Prostate gland (tissue), 2 donors: Measurements from ENCODE around the gene TGM2. TPM values are rescaled to one million over a fixed set of nuclear protein-coding genes. Genes with fewer than 3 reads are reported as not detected.

ENCODE experiments used
- DNase-seq: peaks from one replicate; pipeline ENCODE4 v3.0.0-alpha.2; 2019; ENCODE audit warnings: low spot score
- H3K27ac ChIP-seq, 2 donors: fragments of 200-600 bp; sonication (generic); 2 replicates each; pipeline ENCODE4 v1.5.1; 2017 to 2019
- H3K27me3 ChIP-seq: fragments of 200-600 bp; sonication (generic); replicated peaks from 2 replicates; pipeline ENCODE4 v1.5.1; 2019; ENCODE audit not compliant: insufficient read depth
- H3K36me3 ChIP-seq, 2 donors: fragments of 200-600 bp; sonication (generic); 1 replicate in 1 of 2; 2 replicates in 1 of 2; pipeline versions ENCODE4 v1.5.1 to v1.8.1; 2017 to 2019
- H3K4me1 ChIP-seq: fragments of 200-600 bp; sonication (generic); replicated peaks from 2 replicates; pipeline ENCODE4 v1.5.1; 2019
- H3K4me3 ChIP-seq, 2 donors: fragments of 200-600 bp; sonication (generic); 2 replicates each; pipeline ENCODE4 v1.5.1; 2017 to 2019
- H3K9me3 ChIP-seq: fragments of 200-600 bp; sonication (generic); 2 replicates; pipeline ENCODE4 v1.5.1; 2017
- CTCF ChIP-seq, 4 experiments: fragments of 200-600 bp in 2 of 4; fragments of 450-650 bp in 2 of 4; sonication (generic) in 2 of 4; IDR thresholded peaks; 1 replicate in 3 of 4; 2 replicates in 1 of 4; pipeline ENCODE4 v1.5.1; 2016 to 2019; ENCODE audit warnings: antibody characterized with exemption in 4 of 4, mild to moderate bottlenecking in 2 of 4, moderate library complexity in 2 of 4
- POLR2A ChIP-seq: fragments of 450-650 bp; IDR thresholded peaks from one replicate; pipeline ENCODE4 v1.6.1; 2016; ENCODE audit warnings: antibody characterized with exemption, mild to moderate bottlenecking
- POLR2AphosphoS5 ChIP-seq: sonication (generic); formaldehyde crosslinking; IDR thresholded peaks from one replicate; pipeline ENCODE4 v1.6.1; 2017; ENCODE audit warnings: antibody characterized with exemption
- WGBS: methylation state at CpG from one replicate; pipeline ENCODE4 v1.1.5; 2018; 5-methylcytosine and 5-hydroxymethylcytosine counted together
- intact Hi-C: fragments of 100-400 bp; cut with DNase I; formaldehyde crosslinking; loops from one replicate; pipeline ENCODE4 v1.14.2; 2022
- total RNA-seq, 2 donors: library from RNA; depleted of rRNA; stranded (reverse); fragments of >200 nt; gene quantifications; one replicate each; pipeline ENCODE4 v1.1.0, GENCODE V29; 2016

TGM2 gene
- total RNA-seq, 2 donors from 2014 or later = 39.6 to 157 TPM

- intact Hi-C loops = no loop called here
These were observed 27.3 kb upstream of the TGM2 start for GRCh38 chr20:38192323-38192885.

GRCh38 chr20:38191654-38192053 is 26.6 kb upstream of the TGM2 start:
- WGBS = 81% methylated on average over 5 of the region's 5 CpGs
- H3K4me1 ChIP-seq = no peaks in the 10 kb centered on the region
- H3K4me3 ChIP-seq = no peak overlapping the region
- H3K27me3 ChIP-seq = no peaks in the 10 kb centered on the region
- intact Hi-C loops = no loop called here
- no peaks in the 10 kb centered on the region for H3K9me3 ChIP-seq
- no peaks in the 10 kb centered on the region for H3K36me3 ChIP-seq
- no peak for TF ChIP-seq POLR2A
- TF ChIP-seq POLR2AphosphoS5 = no peak
- TF ChIP-seq CTCF (IDR thresholded peaks at IDR 0.05) = no peak
- no peak for DNase-seq
- peak overlapping the region in 1 of 2 donors; percentile 46 for H3K27ac ChIP-seq

More at GRCh38 chr20:38192323-38192885, 27.3 kb upstream of the TGM2 start:
- Histone ChIP-seq H3K4me3 (no peak overlapping the region), H3K9me3 (no peaks in the 10 kb centered on the region), H3K36me3 (no peaks in the 10 kb centered on the region), H3K4me1 (no peaks in the 10 kb centered on the region), H3K27ac (no peak overlapping the region), H3K27me3 (no peaks in the 10 kb centered on the region)
- 85% methylated on average over 9 of the region's 9 CpGs for WGBS
- DNase-seq = no peak
- TF ChIP-seq CTCF (IDR thresholded peaks at IDR 0.05) (no peak), POLR2AphosphoS5 (no peak), POLR2A (no peak)

GRCh38 chr20:38190936-38191371 is 25.9 kb upstream of the TGM2 start:
- Histone ChIP-seq H3K36me3 (no peaks in the 10 kb centered on the region), H3K9me3 (no peaks in the 10 kb centered on the region), H3K4me1 (no peaks in the 10 kb centered on the region), H3K4me3 (no peak overlapping the region), H3K27me3 (no peaks in the 10 kb centered on the region), H3K27ac (peak overlapping the region in 1 of 2 donors; percentile 46)
- WGBS = 36% methylated on average over 3 of the region's 3 CpGs
- intact Hi-C loops = no loop called here
- TF ChIP-seq POLR2AphosphoS5 = peak; percentile 38
- TF ChIP-seq CTCF (IDR thresholded peaks at IDR 0.05) = no peak
- TF ChIP-seq POLR2A = no peak
- no peak for DNase-seq

GRCh38 chr20:38190166-38190565 is 25.1 kb upstream of the TGM2 start:
- TF ChIP-seq POLR2A = no peak
- TF ChIP-seq POLR2AphosphoS5 = no peak
- no peak for TF ChIP-seq CTCF (IDR thresholded peaks at IDR 0.05)
- intact Hi-C loops = no loop called here
- 89% methylated on average over 6 of the region's 6 CpGs for WGBS

GRCh38 chr20:38187517-38187916 is 22.4 kb upstream of the TGM2 start:
- no peak for DNase-seq
- Histone ChIP-seq H3K4me3 (no peak overlapping the region), H3K9me3 (no peaks in the 10 kb centered on the region), H3K27me3 (no peaks in the 10 kb centered on the region), H3K27ac (no peak overlapping the region), H3K36me3 (no peaks in the 10 kb centered on the region), H3K4me1 (no peaks in the 10 kb centered on the region)
- TF ChIP-seq POLR2AphosphoS5 (no peak), POLR2A (no peak), CTCF (IDR thresholded peaks at IDR 0.05) (no peak)
- 69% methylated on average over 5 of the region's 5 CpGs for WGBS
- intact Hi-C loops = no loop called here

More at GRCh38 chr20:38190166-38190565, 25.1 kb upstream of the TGM2 start:
- H3K4me1 ChIP-seq = no peaks in the 10 kb centered on the region
- DNase-seq = no peak
- no peaks in the 10 kb centered on the region for H3K9me3 ChIP-seq
- no peaks in the 10 kb centered on the region for H3K36me3 ChIP-seq
- peak overlapping the region in 1 of 2 donors; percentile 46 for H3K27ac ChIP-seq
- no peaks in the 10 kb centered on the region for H3K27me3 ChIP-seq
- H3K4me3 ChIP-seq = no peak overlapping the region
